Activated CD4-positive, alpha-beta memory T cell treated with anti-CD3 and anti-CD28 coated beads for 36 hours (primary cell): ENCODE data around the gene MRPL54. TPM values are rescaled to one million over a fixed set of nuclear protein-coding genes. Genes with fewer than 3 reads are reported as not detected.
A peak's percentile ranks its signal among the peaks of the same experiment; 100 is the strongest.
"Not testable (repeated sequence)": the region's sequence is repeated elsewhere in the genome, so short reads cannot be mapped to it uniquely, and the experiment has no call there.

ENCODE experiments used
- CTCF ChIA-PET: fragments of 350-600 bp; sonication (Branson Sonifier 250); formaldehyde crosslinking; loops from one replicate; lab custom pipeline; 2021; ENCODE audit warnings: antibody characterized with exemption, inconsistent platforms; lab: Charles Lee
- POLR2A ChIA-PET: fragments of 350-600 bp; sonication (Branson Sonifier 250); formaldehyde crosslinking; loops from one replicate; lab custom pipeline; 2021; ENCODE audit warnings: antibody characterized with exemption; lab: Charles Lee
- DNase-seq: peaks from one replicate; pipeline ENCODE4 v3.0.0-alpha.2; 2020
- H3K27ac Mint-ChIP-seq: one replicate; pipeline ENCODE4 v1.8.0; 2021; ENCODE audit warnings: mixed read lengths
- H3K27me3 Mint-ChIP-seq: one replicate; pipeline ENCODE4 v1.8.0; 2021; ENCODE audit warnings: mixed read lengths
- H3K36me3 Mint-ChIP-seq: one replicate; pipeline ENCODE4 v1.8.0; 2021; ENCODE audit warnings: mixed read lengths
- H3K4me1 Mint-ChIP-seq: one replicate; pipeline ENCODE4 v1.8.0; 2021; ENCODE audit warnings: low read depth, mixed read lengths
- H3K4me3 Mint-ChIP-seq: one replicate; pipeline ENCODE4 v1.8.0; 2021; ENCODE audit warnings: mild to moderate bottlenecking, mixed read lengths
- H3K9me3 Mint-ChIP-seq: one replicate; pipeline ENCODE4 v1.8.0; 2021; ENCODE audit warnings: mixed read lengths
- intact Hi-C: fragments of 100-400 bp; cut with micrococcal nuclease; formaldehyde crosslinking; loops from one replicate; pipeline ENCODE4 v1.15.1; 2023
- total RNA-seq, 2 experiments: library from RNA; stranded (reverse); gene quantifications; one replicate each; pipeline ENCODE4 v1.2.3, GENCODE V29; 2021

MRPL54 gene
- total RNA-seq, 2 experiments from 2014 or later: 63.2 to 65.2 TPM

- H3K27ac Mint-ChIP-seq: no peak overlapping the region
- peaks cover 8% of the 10 kb centered on the region for H3K9me3 Mint-ChIP-seq
- no peaks in the 10 kb centered on the region for H3K36me3 Mint-ChIP-seq
- H3K27me3 Mint-ChIP-seq: no peaks in the 10 kb centered on the region
- intact Hi-C loops: no loop called here
- no peak overlapping the region for H3K4me3 Mint-ChIP-seq
- ChIA-PET POLR2A (no interaction called here), CTCF (interaction anchor here (0.7 kb wide), 1 partner anchor 13 kb away, joined by 3 read pairs; no protein-coding TSS in a partner anchor)
- peaks cover 31% of the 10 kb centered on the region for H3K4me1 Mint-ChIP-seq
- no peak for DNase-seq
These were observed 45.3 kb downstream of the MRPL54 start for GRCh38 chr19:3807574-3808354.

DNA sequence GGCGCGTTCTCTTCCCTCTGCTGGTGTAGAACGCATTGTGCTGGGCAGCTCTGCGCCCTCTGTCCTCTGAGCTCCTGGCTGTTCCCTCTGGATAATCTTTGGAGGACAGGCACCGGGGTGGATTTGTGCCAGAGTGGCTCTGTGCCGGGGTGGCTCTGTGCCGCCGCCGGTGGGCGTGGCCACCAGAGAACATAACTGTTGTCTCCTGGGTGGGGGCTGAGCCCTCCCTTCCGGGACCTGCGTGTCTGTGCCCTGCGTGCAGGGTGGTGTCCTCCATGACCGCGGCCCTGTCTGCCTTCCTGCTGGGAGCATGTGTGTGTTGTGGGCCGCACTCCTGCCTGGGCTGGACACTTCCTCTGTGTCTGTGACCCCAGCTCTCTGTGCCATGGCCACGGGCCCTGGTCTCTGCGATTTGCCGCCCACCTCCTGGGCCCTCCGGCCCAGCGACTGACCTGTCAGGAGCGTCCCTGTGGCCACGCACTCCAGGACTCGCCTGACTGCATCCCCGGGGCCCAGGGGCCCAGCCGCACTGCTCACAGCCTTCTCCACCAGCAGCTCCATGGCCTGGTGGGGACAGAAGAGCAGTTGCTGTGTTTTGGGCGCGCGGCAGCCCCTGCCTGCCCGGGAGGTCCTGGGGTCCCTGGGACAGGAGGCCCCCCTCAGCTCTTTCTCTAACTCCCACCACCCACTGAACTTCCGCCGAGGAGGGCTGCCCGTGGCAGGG is 46.1 kb downstream of the MRPL54 start:
- H3K4me1 Mint-ChIP-seq: peaks cover 40% of the 10 kb centered on the region
- no peak overlapping the region for H3K27ac Mint-ChIP-seq
- no peaks in the 10 kb centered on the region for H3K27me3 Mint-ChIP-seq
- POLR2A ChIA-PET: no interaction called here
- no peak overlapping the region for H3K4me3 Mint-ChIP-seq
- intact Hi-C loops: no loop called here
- CTCF ChIA-PET: interaction anchor here (0.7 to 0.9 kb wide), 2 partner anchors 12 to 46 kb away, joined by 3 to 4 read pairs; partner anchors contain the start of gene MRPL54
- DNase-seq: no peak
- no peaks in the 10 kb centered on the region for H3K36me3 Mint-ChIP-seq
- peaks cover 8% of the 10 kb centered on the region for H3K9me3 Mint-ChIP-seq

- peaks cover 51% of the 10 kb centered on the region for H3K4me1 Mint-ChIP-seq
- intact Hi-C loops: no loop called here
- peak; percentile 58 for DNase-seq
- POLR2A ChIA-PET: no interaction called here
- peaks cover 8% of the 10 kb centered on the region for H3K9me3 Mint-ChIP-seq
- H3K4me3 Mint-ChIP-seq: no peak overlapping the region
- CTCF ChIA-PET: no interaction called here
- no peaks in the 10 kb centered on the region for H3K36me3 Mint-ChIP-seq
- H3K27me3 Mint-ChIP-seq: no peaks in the 10 kb centered on the region
- peak overlapping the region; percentile 42 for H3K27ac Mint-ChIP-seq
These were observed 47.6 kb downstream of the MRPL54 start for GRCh38 chr19:3809881-3810707.

DNA sequence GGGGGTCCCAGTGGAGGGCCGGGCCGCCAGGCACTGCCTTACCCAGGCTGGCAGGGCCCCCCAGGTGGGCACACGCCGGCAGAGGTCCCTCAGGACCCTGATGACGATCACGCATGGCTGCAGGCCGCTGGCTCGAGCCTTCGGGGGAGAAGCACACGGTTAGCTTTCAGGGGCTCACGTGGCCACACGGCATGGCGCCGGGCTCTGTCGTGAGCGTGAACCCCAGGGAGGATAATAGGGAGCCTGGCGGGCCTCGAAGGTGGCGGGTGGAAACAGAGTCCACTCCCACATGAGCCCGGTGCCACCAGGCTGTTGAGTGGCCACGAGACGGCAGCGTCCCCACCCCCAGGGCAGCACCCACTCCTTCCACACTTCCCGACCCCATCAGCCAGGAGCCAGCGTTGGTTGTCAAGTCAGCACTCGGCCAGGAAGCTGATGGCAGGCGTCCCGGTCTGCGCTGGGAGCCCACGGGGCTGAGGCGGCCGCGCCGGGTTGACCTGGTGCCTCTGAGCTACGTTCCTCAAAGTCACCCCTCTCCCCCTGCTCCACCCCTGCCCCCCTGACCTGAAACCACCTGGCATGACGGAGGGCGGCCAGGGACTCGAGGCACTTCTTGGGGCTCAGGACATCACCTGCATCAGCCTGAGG is 48.4 kb downstream of the MRPL54 start:
- no peak for DNase-seq
- peaks cover 51% of the 10 kb centered on the region for H3K4me1 Mint-ChIP-seq
- H3K27me3 Mint-ChIP-seq: no peaks in the 10 kb centered on the region
- H3K4me3 Mint-ChIP-seq: no peak overlapping the region
- H3K27ac Mint-ChIP-seq: no peak overlapping the region
- peaks cover 8% of the 10 kb centered on the region for H3K9me3 Mint-ChIP-seq
- intact Hi-C loops: no loop called here
- POLR2A ChIA-PET: no interaction called here
- CTCF ChIA-PET: interaction anchor here (2.1 kb wide), 1 partner anchor 14 kb away, joined by 6 read pairs; no protein-coding TSS in a partner anchor
- H3K36me3 Mint-ChIP-seq: no peaks in the 10 kb centered on the region

- ChIA-PET POLR2A (interaction anchor here (1.3 kb wide), 1 partner anchor 51 kb away, joined by 9 read pairs; the partner anchor contains the start of gene MRPL54), CTCF (interaction anchor here (0.6 to 3.1 kb wide), 3 partner anchors 8 to 449 kb away, joined by 3 to 23 read pairs (median 13); partner anchors contain the start of gene MRPL54)
- no peaks in the 10 kb centered on the region for H3K36me3 Mint-ChIP-seq
- H3K27ac Mint-ChIP-seq: peak overlapping the region; percentile 90
- peak; percentile 49 for DNase-seq
- H3K9me3 Mint-ChIP-seq: no peaks in the 10 kb centered on the region
- H3K4me3 Mint-ChIP-seq: no peak overlapping the region
- H3K27me3 Mint-ChIP-seq: no peaks in the 10 kb centered on the region
- intact Hi-C loops: no loop called here
- H3K4me1 Mint-ChIP-seq: peaks cover 48% of the 10 kb centered on the region
These were observed 51.3 kb downstream of the MRPL54 start for GRCh38 chr19:3813473-3814392.

GRCh38 chr19:3814648-3815047 is 52.2 kb downstream of the MRPL54 start:
- POLR2A ChIA-PET: no interaction called here
- Mint-ChIP-seq H3K9me3 (no peaks in the 10 kb centered on the region), H3K4me1 (peaks cover 48% of the 10 kb centered on the region), H3K27ac (peak overlapping the region; percentile 90), H3K36me3 (no peaks in the 10 kb centered on the region), H3K27me3 (no peaks in the 10 kb centered on the region), H3K4me3 (no peak overlapping the region)
- intact Hi-C loops: no loop called here
- no peak for DNase-seq
- CTCF ChIA-PET: no interaction called here

- peaks cover 40% of the 10 kb centered on the region for H3K4me1 Mint-ChIP-seq
- H3K9me3 Mint-ChIP-seq, H3K27me3 Mint-ChIP-seq, CTCF ChIA-PET, intact Hi-C loops, H3K4me3 Mint-ChIP-seq, H3K36me3 Mint-ChIP-seq, DNase-seq: not testable (repeated sequence)
- POLR2A ChIA-PET: interaction anchor here (0.7 kb wide), 1 partner anchor 27 kb away, joined by 3 read pairs; no protein-coding TSS in a partner anchor
- peak overlapping the region; percentile 13 for H3K27ac Mint-ChIP-seq
These were observed 53.7 kb downstream of the MRPL54 start for GRCh38 chr19:3816148-3816547.

DNA sequence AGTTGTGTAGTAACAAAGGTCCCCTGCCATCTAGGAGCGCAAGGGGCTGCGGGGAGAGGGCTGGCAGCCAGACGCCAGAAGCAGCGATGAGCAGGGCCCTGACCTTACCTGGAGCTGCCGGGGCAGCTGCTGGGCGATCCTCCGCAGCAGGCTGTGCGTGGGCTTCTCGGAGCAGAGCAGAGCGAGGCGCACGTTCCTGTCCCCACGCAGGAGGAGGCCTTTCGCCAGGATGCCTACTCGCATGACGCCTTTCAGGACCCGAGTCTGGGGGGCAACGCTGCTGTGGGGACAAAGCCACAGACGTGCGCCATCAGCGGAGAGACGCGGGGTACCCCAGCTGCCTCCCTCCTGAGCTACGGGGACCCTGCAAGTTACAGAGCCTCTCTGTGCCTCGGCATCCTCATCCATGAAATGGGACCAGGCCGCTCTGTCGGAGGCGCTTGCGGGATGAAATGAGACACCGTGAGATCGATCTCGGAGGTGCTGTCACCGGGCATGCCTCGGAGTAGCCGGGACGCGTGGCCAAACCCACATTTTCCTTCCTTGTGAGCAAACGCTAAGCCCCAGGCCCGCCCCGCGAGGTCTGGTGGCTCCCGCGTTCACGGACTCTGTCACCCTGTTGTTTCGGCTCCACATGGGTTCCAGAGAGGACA is 54.2 kb downstream of the MRPL54 start:
- H3K27me3 Mint-ChIP-seq: no peaks in the 10 kb centered on the region
- DNase-seq: no peak
- intact Hi-C loops: no loop called here
- no peak overlapping the region for H3K27ac Mint-ChIP-seq
- no peaks in the 10 kb centered on the region for H3K9me3 Mint-ChIP-seq
- no peak overlapping the region for H3K4me3 Mint-ChIP-seq
- H3K36me3 Mint-ChIP-seq: no peaks in the 10 kb centered on the region
- ChIA-PET POLR2A (interaction anchor here (0.7 kb wide), 1 partner anchor 27 kb away, joined by 3 read pairs; no protein-coding TSS in a partner anchor), CTCF (no interaction called here)
- H3K4me1 Mint-ChIP-seq: peaks cover 38% of the 10 kb centered on the region
